Endodermal cell (in vitro differentiated cells): ENCODE results near the gene OXCT2. TPM values are rescaled to one million over a fixed set of nuclear protein-coding genes. Genes with fewer than 3 reads are reported as not detected.
"Not testable (repeated sequence)": the region's sequence is repeated elsewhere in the genome, so short reads cannot be mapped to it uniquely, and the experiment has no call there.

Experiments used
- DNase-seq: peaks from one replicate; pipeline ENCODE4 v3.0.0-alpha.2; 2017
- H3K27ac ChIP-seq: 2 replicates; pipeline ENCODE4 v1.5.1; 2013; ENCODE audit warnings: mild to moderate bottlenecking, low read depth, low read length, moderate library complexity
- H3K27me3 ChIP-seq: 2 replicates; pipeline ENCODE4 v1.6.1; 2013; ENCODE audit warnings: mild to moderate bottlenecking, low read length, moderate library complexity; ENCODE audit not compliant: insufficient read depth, control insufficient read depth, poor library complexity, severe bottlenecking
- H3K36me3 ChIP-seq: 2 replicates; pipeline ENCODE4 v1.7.0; 2013; ENCODE audit warnings: mild to moderate bottlenecking, low read length, moderate library complexity; ENCODE audit not compliant: control insufficient read depth, insufficient read depth
- H3K4me1 ChIP-seq: one replicate; pipeline ENCODE4 v1.7.0; 2013; ENCODE audit warnings: low read length; ENCODE audit not compliant: control insufficient read depth, insufficient read depth
- H3K4me3 ChIP-seq: 2 replicates; pipeline ENCODE4 v1.5.1; 2013; ENCODE audit warnings: mild to moderate bottlenecking, low read length, moderate library complexity
- H3K9ac ChIP-seq: 2 replicates; pipeline ENCODE4 v1.6.1; 2013; ENCODE audit warnings: mild to moderate bottlenecking, low read length, moderate library complexity; ENCODE audit not compliant: poor library complexity, severe bottlenecking; ENCODE audit errors: extremely low read depth
- H3K9me3 ChIP-seq: 2 replicates; pipeline ENCODE4 v1.6.1; 2013; ENCODE audit warnings: mild to moderate bottlenecking, low read length, moderate library complexity; ENCODE audit not compliant: control insufficient read depth
- H3K27ac Mint-ChIP-seq: 2 replicates; pipeline ENCODE4 v1.8.0; 2020; ENCODE audit warnings: mixed read lengths
- H3K27me3 Mint-ChIP-seq: 2 replicates; pipeline ENCODE4 v1.8.0; 2021; ENCODE audit warnings: mild to moderate bottlenecking, mixed read lengths; ENCODE audit not compliant: insufficient read depth
- H3K36me3 Mint-ChIP-seq: 2 replicates; pipeline ENCODE4 v1.8.0; 2020; ENCODE audit warnings: low read depth, mixed read lengths
- H3K4me1 Mint-ChIP-seq: 2 replicates; pipeline ENCODE4 v1.8.0; 2020; ENCODE audit warnings: mixed read lengths
- H3K4me3 Mint-ChIP-seq: 2 replicates; pipeline ENCODE4 v1.8.0; 2020; ENCODE audit warnings: mild to moderate bottlenecking, moderate library complexity, mixed read lengths
- H3K9me3 Mint-ChIP-seq: 2 replicates; pipeline ENCODE4 v1.8.0; 2020; ENCODE audit warnings: mild to moderate bottlenecking, mixed read lengths
- WGBS, 2 experiments: methylation state at CpG; one replicate each; pipeline versions ENCODE4 v1.1.5 to v1.1.7; 2013; ENCODE audit warnings: missing lambda C conversion rate in 2 of 2, mixed read lengths in 1 of 2; ENCODE audit not compliant: insufficient coverage in 1 of 2, insufficient read length in 1 of 2; 5-methylcytosine and 5-hydroxymethylcytosine counted together
- long read RNA-seq, 4 experiments: library from polyadenylated mRNA in 2 of 4; library from RNA in 1 of 4; library from capped mRNA in 1 of 4; stranded (forward) in 3 of 4; unstranded in 1 of 4; transcript quantifications; one replicate each; pipeline ENCODE4 v2.0.0, GENCODE V29; 2020 to 2021; ENCODE audit warnings: inconsistent platforms in 1 of 4
- polyA plus RNA-seq, 2 experiments: library from polyadenylated mRNA; stranded (reverse); fragments of 50-300 nt; gene quantifications; one replicate each; pipeline ENCODE4 v1.2.3, GENCODE V29; 2013
- total RNA-seq, 2 donors: library from RNA; stranded (reverse); fragmentation: NEBNext Ultra II Directional in 1 of 2; extraction: Animal tissue kit (Norgen Biotek cat#: 25700) in 1 of 2; gene quantifications; 2 replicates in 1 of 2; 3 replicates in 1 of 2; pipeline ENCODE4 v1.2.1, GENCODE V29; 2021
- TF ChIP-seq, protein P1 (sequence below): fragments of 200-600 bp; sonication (generic); conservative IDR thresholded peaks from 2 replicates; pipeline ENCODE4 v1.5.0; 2021; ENCODE audit warnings: antibody characterized with exemption, mild to moderate bottlenecking

OXCT2 gene
- total RNA-seq, result 1 to 10 TPM; 1.8 TPM
- 0.43 TPM for polyA plus RNA-seq (2013, experiment 1 of 2)
- polyA plus RNA-seq (2013, experiment 2 of 2), result not detected
- long read RNA-seq, experiment 1, partial matches to known transcripts, result 0 of 4 reads
- long read RNA-seq, experiment 1, other reads (novel, unspliced or antisense), result 0 of 4 reads
- long read RNA-seq, experiment 2, transcript OXCT2-201 (1 exons, 1,826 nt), result major isoform, 10 of 10 reads
- long read RNA-seq, experiment 2, partial matches to known transcripts, result 0 of 10 reads
- long read RNA-seq, experiment 2, other reads (novel, unspliced or antisense), result 0 of 10 reads
- long read RNA-seq, experiment 3, transcript OXCT2-201 (1 exons, 1,826 nt), result major isoform, 14 of 14 reads
- long read RNA-seq, experiment 3, partial matches to known transcripts, result 0 of 14 reads
- long read RNA-seq, experiment 3, other reads (novel, unspliced or antisense), result 0 of 14 reads
- long read RNA-seq, experiment 4, result 0 reads

DNA sequence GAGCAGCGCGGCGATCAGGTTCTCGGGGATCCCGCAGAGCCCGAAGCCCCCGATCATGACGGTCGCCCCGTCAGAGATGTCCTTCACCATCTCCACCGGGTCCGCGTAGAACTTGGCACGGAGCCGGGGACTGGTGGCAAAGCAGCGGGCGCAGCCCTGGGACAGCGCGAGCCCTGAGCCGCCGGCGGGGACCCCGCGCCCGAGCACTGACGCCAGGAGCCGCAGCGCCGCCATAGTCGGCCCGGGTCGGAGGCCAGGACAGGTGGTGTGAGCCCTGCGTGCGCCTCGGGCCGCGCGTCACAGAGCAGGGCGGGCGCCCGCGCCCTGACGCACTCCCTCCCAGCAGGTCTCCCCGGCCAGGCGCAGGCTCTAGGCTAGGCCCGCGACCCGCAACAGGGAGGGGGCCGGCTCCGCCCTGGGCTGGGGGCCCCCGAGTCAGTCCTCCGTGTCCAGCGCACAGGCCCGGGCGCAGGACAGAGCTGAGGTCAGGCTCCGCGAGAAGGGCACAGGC, at the start of gene OXCT2:
OXCT2 (minus strand) TSS at position 327 of the 511 bp plus-strand sequence; CDS start at position 234, 93 bp downstream.
- H3K9ac ChIP-seq, H3K36me3 Mint-ChIP-seq, H3K4me1 ChIP-seq, H3K4me1 Mint-ChIP-seq, H3K9me3 Mint-ChIP-seq, H3K27ac ChIP-seq, H3K27me3 ChIP-seq, H3K36me3 ChIP-seq, H3K9me3 ChIP-seq, H3K27ac Mint-ChIP-seq, H3K4me3 ChIP-seq: not testable (repeated sequence)
- DNase-seq, result peak; percentile 60
- 8 to 10% methylated on average over 4 to 34 of the region's 57 CpGs for WGBS, 2 experiments
- Mint-ChIP-seq H3K27me3 (peaks cover 21% of the 10 kb centered on the region), H3K4me3 (peak within 1 kb of the TSS; percentile 54)

DNA sequence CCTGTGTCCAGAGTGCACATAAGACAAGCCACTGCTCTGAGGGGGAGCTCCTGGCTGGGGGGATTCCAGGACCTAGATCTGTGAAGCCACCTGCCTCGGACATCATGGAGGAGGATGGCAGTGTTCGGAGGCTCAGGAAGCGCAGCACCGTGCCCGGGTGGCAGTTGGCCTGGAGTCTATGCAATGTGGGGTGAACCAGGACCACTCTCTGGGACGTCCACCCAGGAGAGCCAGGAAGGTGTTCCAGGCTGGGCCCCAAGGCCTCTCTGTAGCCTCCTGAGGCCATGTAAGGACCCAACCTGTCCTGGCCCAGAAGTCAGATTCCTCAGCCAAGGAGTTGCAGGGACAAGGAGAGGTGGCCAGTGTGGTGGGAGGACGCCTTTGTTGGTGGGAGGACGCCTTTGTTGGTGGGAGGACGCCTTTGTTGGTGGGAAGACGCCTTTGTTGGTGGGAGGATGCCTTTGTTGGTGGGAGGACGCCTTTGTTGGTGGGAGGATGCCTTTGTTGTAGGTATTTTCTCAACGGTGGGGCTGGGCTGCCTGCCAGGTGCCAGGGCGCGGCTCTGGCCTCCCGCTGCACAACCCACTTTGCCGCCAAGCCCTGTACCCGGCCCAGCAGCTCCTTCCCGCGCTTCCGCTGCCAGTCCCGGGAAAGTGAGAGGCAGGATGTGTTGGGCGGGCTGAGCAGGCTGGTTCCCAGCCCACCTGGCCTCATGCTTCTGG, 48.1 kb upstream of the OXCT2 start:
- H3K36me3 ChIP-seq, result no peaks in the 10 kb centered on the region
- TF ChIP-seq, protein P1, sequence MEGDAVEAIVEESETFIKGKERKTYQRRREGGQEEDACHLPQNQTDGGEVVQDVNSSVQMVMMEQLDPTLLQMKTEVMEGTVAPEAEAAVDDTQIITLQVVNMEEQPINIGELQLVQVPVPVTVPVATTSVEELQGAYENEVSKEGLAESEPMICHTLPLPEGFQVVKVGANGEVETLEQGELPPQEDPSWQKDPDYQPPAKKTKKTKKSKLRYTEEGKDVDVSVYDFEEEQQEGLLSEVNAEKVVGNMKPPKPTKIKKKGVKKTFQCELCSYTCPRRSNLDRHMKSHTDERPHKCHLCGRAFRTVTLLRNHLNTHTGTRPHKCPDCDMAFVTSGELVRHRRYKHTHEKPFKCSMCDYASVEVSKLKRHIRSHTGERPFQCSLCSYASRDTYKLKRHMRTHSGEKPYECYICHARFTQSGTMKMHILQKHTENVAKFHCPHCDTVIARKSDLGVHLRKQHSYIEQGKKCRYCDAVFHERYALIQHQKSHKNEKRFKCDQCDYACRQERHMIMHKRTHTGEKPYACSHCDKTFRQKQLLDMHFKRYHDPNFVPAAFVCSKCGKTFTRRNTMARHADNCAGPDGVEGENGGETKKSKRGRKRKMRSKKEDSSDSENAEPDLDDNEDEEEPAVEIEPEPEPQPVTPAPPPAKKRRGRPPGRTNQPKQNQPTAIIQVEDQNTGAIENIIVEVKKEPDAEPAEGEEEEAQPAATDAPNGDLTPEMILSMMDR, result no peak
- no peaks in the 10 kb centered on the region for H3K27me3 ChIP-seq
- no peak overlapping the region for H3K4me3 Mint-ChIP-seq
- no peaks in the 10 kb centered on the region for H3K9me3 Mint-ChIP-seq
- H3K27me3 Mint-ChIP-seq, result peaks cover 36% of the 10 kb centered on the region
- H3K4me3 ChIP-seq, result no peak overlapping the region
- H3K27ac ChIP-seq, result no peak overlapping the region
- DNase-seq, result no peak
- H3K9me3 ChIP-seq, result no peaks in the 10 kb centered on the region
- H3K27ac Mint-ChIP-seq, result no peak overlapping the region
- no peak overlapping the region for H3K9ac ChIP-seq
- 93 to 96% methylated on average over 7 to 22 of the region's 22 CpGs for WGBS, 2 experiments
- H3K4me1 ChIP-seq, result no peaks in the 10 kb centered on the region
- H3K4me1 Mint-ChIP-seq, result no peaks in the 10 kb centered on the region
- no peaks in the 10 kb centered on the region for H3K36me3 Mint-ChIP-seq

DNA sequence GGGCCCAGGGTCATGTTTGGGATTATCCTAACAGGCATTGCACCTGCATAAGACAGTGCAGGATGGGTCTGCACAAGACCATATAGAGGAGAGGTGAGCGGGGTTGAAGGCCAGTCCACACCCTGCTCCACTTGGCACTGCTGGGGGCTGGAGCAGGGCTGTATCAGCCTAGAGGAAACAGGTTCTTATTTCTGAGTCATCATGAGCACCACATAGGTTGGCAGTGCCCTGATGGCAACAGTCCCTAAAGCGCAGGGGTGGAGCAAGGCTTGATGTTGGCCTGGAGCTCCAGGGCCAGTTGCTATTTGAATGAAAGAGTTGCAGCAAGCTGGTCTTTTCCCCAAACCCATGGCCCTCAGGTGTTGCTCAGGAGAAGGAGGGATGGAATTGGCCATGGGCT, 47.3 kb upstream of the OXCT2 start:
- no peak overlapping the region for H3K4me3 Mint-ChIP-seq
- Histone ChIP-seq H3K27me3 (no peaks in the 10 kb centered on the region), H3K36me3 (no peaks in the 10 kb centered on the region), H3K4me1 (no peaks in the 10 kb centered on the region), H3K4me3 (no peak overlapping the region), H3K9me3 (no peaks in the 10 kb centered on the region), H3K9ac (no peak overlapping the region), H3K27ac (no peak overlapping the region)
- H3K4me1 Mint-ChIP-seq, result no peaks in the 10 kb centered on the region
- TF ChIP-seq, protein P1, result no peak
- H3K27me3 Mint-ChIP-seq, result peaks cover 38% of the 10 kb centered on the region
- DNase-seq, result no peak
- no peaks in the 10 kb centered on the region for H3K36me3 Mint-ChIP-seq
- no peaks in the 10 kb centered on the region for H3K9me3 Mint-ChIP-seq
- no peak overlapping the region for H3K27ac Mint-ChIP-seq
- 94 to 100% methylated on average over 1 to 2 of the region's 2 CpGs for WGBS, 2 experiments
